K562 (cell line): ENCODE results near the gene SLC35D3. TPM values are rescaled to one million over a fixed set of nuclear protein-coding genes. Genes with fewer than 3 reads are reported as not detected.
A peak's percentile ranks its signal among the peaks of the same experiment; 100 is the strongest.

Source experiments
- ARID3B ChIP-seq: fragments of 250-450 bp; sonication (Bioruptor Pico); IDR thresholded peaks from 2 replicates; pipeline ENCODE4 v1.4.0; 2020; ENCODE audit warnings: borderline replicate concordance
- DPF2 ChIP-seq: fragments of 450-650 bp; IDR thresholded peaks from 2 replicates; pipeline ENCODE4 v1.6.1; 2016
- ELK3 ChIP-seq: fragments of 450-650 bp; formaldehyde crosslinking; IDR thresholded peaks from 2 replicates; pipeline ENCODE4 v1.4.0; 2020; ENCODE audit warnings: mild to moderate bottlenecking
- NFE2 ChIP-seq: IDR thresholded peaks from 2 replicates; pipeline ENCODE4 v1.6.1; 2014; ENCODE audit warnings: antibody characterized with exemption, low read depth
- XRCC3 ChIP-seq: fragments of 450-650 bp; IDR thresholded peaks from 2 replicates; pipeline ENCODE4 v1.6.1; 2017; ENCODE audit warnings: mild to moderate bottlenecking, moderate library complexity
- ZNF592 ChIP-seq: fragments of 450-650 bp; IDR thresholded peaks from 2 replicates; pipeline ENCODE4 v1.6.1; 2017; ENCODE audit warnings: antibody characterized with exemption, mild to moderate bottlenecking
- polyA plus RNA-seq, 8 experiments: library from polyadenylated mRNA; depleted of rRNA in 4 of 8; stranded (reverse) in 5 of 8; unstranded in 3 of 8; fragments of >200 nt; fragmentation: Nextera tagmentation in 2 of 8; fragmentation: Illumina TruSeq in 1 of 8; extraction: Ambion mirVana in 2 of 8; extraction: Trizol in 1 of 8; gene quantifications; 2 replicates each; pipeline versions ENCODE4 v1.2.1 to v1.2.3, GENCODE V29; 2011 to 2014; ENCODE audit warnings: inconsistent platforms in 1 of 8, missing spikeins in 1 of 8
- total RNA-seq, 7 experiments: library from RNA; depleted of rRNA in 6 of 7; stranded (reverse); fragments of >200 nt in 6 of 7; fragmentation: Illumina TruSeq in 2 of 7; extraction: Trizol in 2 of 7; gene quantifications; 2 replicates each; pipeline versions ENCODE4 v1.2.1 to v1.2.3, GENCODE V29; 2011 to 2021; ENCODE audit warnings: low replicate concordance in 1 of 7

Gene SLC35D3
- total and polyA plus RNA-seq, 9 of the 15 experiments (the other 6 are each of a cell fraction or from before 2014, with no cell fraction given): not detected

GRCh38 chr6:136901212-136901784, 20.8 kb upstream of the SLC35D3 start (continued):
- TF ChIP-seq ZNF592 (peak; percentile 74), XRCC3 (no peak), DPF2 (peak; percentile 53; the same call in 1 of the 2 replicates), ARID3B (no peak), NFE2 (peak; percentile 60), ELK3 (no peak)
